Endothelial cell of umbilical vein (primary cell): ENCODE results near the gene PEX5L. TPM values are rescaled to one million over a fixed set of nuclear protein-coding genes. Genes with fewer than 3 reads are reported as not detected.

ENCODE experiments used
- BruUV-seq: library from RNA; stranded (reverse); fragments of 400-500 nt; replicated peaks from 2 replicates; lab custom pipeline; 2021; lab: Mats Ljungman, UMichigan
- CTCF ChIA-PET: fragments of 300-600, 350-600 bp; sonication (Branson Sonifier 250); formaldehyde crosslinking; loops from one replicate; lab custom pipeline; 2021; ENCODE audit warnings: antibody characterized with exemption, inconsistent platforms; lab: Charles Lee
- POLR2A ChIA-PET: fragments of 300-600, 350-600 bp; sonication (Branson Sonifier 250); formaldehyde crosslinking; loops from one replicate; lab custom pipeline; 2021; ENCODE audit warnings: antibody characterized with exemption, inconsistent platforms; lab: Charles Lee
- DNase-seq: peaks from one replicate; pipeline ENCODE4 v3.0.0-alpha.2; 2011; ENCODE audit warnings: low read depth, low spot score
- FAIRE-seq: peaks from 2 replicates; lab custom pipeline; 2011; peaks lifted over from hg19 to GRCh38; lab: Jason Lieb, UNC
- H2AFZ ChIP-seq: 2 replicates; pipeline ENCODE4 v1.6.0; 2012; ENCODE audit warnings: low read depth, low read length, control low read depth, inconsistent platforms
- H3K27ac ChIP-seq: 2 replicates; pipeline ENCODE4 v1.5.1; 2011; ENCODE audit warnings: low read depth, mild to moderate bottlenecking, control low read depth, low read length, moderate library complexity; ENCODE audit not compliant: insufficient read depth
- H3K27me3 ChIP-seq, 2 experiments: 2 replicates each; pipeline versions ENCODE4 v1.6.0 to v1.6.1; 2011; ENCODE audit warnings: low read length in 2 of 2, mixed read lengths in 1 of 2; ENCODE audit not compliant: control insufficient read depth in 2 of 2, insufficient read depth in 2 of 2
- H3K36me3 ChIP-seq, 2 experiments: 2 replicates in 1 of 2; 3 replicates in 1 of 2; pipeline ENCODE4 v1.5.1; 2011; ENCODE audit warnings: low read length in 2 of 2, mild to moderate bottlenecking in 1 of 2, moderate library complexity in 1 of 2; ENCODE audit not compliant: control insufficient read depth in 2 of 2, insufficient read depth in 2 of 2; ENCODE audit errors: extremely low read depth in 1 of 2
- H3K4me1 ChIP-seq: 3 replicates; pipeline ENCODE4 v1.5.1; 2011; ENCODE audit warnings: mild to moderate bottlenecking, low read length; ENCODE audit not compliant: control insufficient read depth, insufficient read depth; ENCODE audit errors: extremely low read depth
- H3K4me2 ChIP-seq: 2 replicates; pipeline ENCODE4 v1.6.1; 2011; ENCODE audit warnings: low read length, control low read depth, mixed read lengths; ENCODE audit not compliant: insufficient read depth
- H3K4me3 ChIP-seq, 3 experiments: fragments of 200-600 bp in 1 of 3; sonication (generic), shearing (Covaris generic) in 1 of 3; replicated peaks in 1 of 3; 2 replicates each; pipeline ENCODE4 v1.5.1; 2011 to 2016; ENCODE audit warnings: control low read depth in 3 of 3, low read length in 3 of 3, mild to moderate bottlenecking in 2 of 3, inconsistent platforms in 1 of 3, low read depth in 1 of 3, moderate library complexity in 1 of 3; ENCODE audit not compliant: insufficient read depth in 1 of 3
- H3K79me2 ChIP-seq: 2 replicates; pipeline ENCODE4 v1.6.0; 2012; ENCODE audit warnings: low read length, inconsistent platforms; ENCODE audit not compliant: control insufficient read depth, insufficient read depth
- H3K9ac ChIP-seq: replicated peaks from 2 replicates; pipeline ENCODE3; 2011; ENCODE audit warnings: low read length, control low read depth; ENCODE audit not compliant: insufficient read depth; ENCODE audit errors: extremely low read depth
- H3K9me1 ChIP-seq: replicated peaks from 3 replicates; pipeline ENCODE4 v1.6.0; 2011; ENCODE audit warnings: mild to moderate bottlenecking, low read length; ENCODE audit not compliant: control insufficient read depth, insufficient read depth; ENCODE audit errors: extremely low read depth
- H3K9me3 ChIP-seq: replicated peaks from 2 replicates; pipeline ENCODE4 v1.5.1; 2012; ENCODE audit warnings: low read length, inconsistent platforms; ENCODE audit not compliant: control insufficient read depth, insufficient read depth
- H4K20me1 ChIP-seq: replicated peaks from 2 replicates; pipeline ENCODE3; 2011; ENCODE audit warnings: mild to moderate bottlenecking, low read length; ENCODE audit not compliant: control insufficient read depth, insufficient read depth; ENCODE audit errors: extremely low read depth
- CTCF ChIP-seq, 2 donors: IDR thresholded peaks; 1 replicate in 1 of 2; 2 replicates in 1 of 2; pipeline ENCODE4 v1.5.1; 2011; ENCODE audit warnings: low read length in 2 of 2, mild to moderate bottlenecking in 2 of 2, moderate library complexity in 2 of 2, control low read depth in 1 of 2, inconsistent platforms in 1 of 2, low read depth in 1 of 2; ENCODE audit not compliant: insufficient read depth in 1 of 2; ENCODE audit errors: extremely low read depth in 1 of 2
- EZH2 ChIP-seq: IDR thresholded peaks from 2 replicates; pipeline ENCODE4 v1.6.1; 2012; ENCODE audit warnings: borderline replicate concordance, low read depth, mild to moderate bottlenecking, moderate library complexity, low read length, inconsistent platforms; ENCODE audit not compliant: severe bottlenecking
- FOS ChIP-seq: IDR thresholded peaks from 2 replicates; pipeline ENCODE4 v1.6.1; 2011; ENCODE audit warnings: mild to moderate bottlenecking, low read length, moderate library complexity, borderline replicate concordance; ENCODE audit not compliant: insufficient read depth
- GATA2 ChIP-seq: IDR thresholded peaks from 2 replicates; pipeline ENCODE4 v1.7.0; 2011; ENCODE audit warnings: low read depth, mild to moderate bottlenecking, moderate library complexity, mixed read lengths, low read length; ENCODE audit not compliant: insufficient read length, insufficient read depth
- JUN ChIP-seq: IDR thresholded peaks from 2 replicates; pipeline ENCODE4 v1.6.1; 2011; ENCODE audit warnings: borderline replicate concordance, low read depth; ENCODE audit not compliant: insufficient read length, insufficient read depth
- MAX ChIP-seq: IDR thresholded peaks from 2 replicates; pipeline ENCODE4 v1.6.1; 2011; ENCODE audit not compliant: insufficient read depth, insufficient read length
- MYC ChIP-seq: IDR thresholded peaks from one replicate; pipeline ENCODE4 v1.6.1; 2011; ENCODE audit warnings: mild to moderate bottlenecking, low read depth, low read length
- POLR2A ChIP-seq: IDR thresholded peaks from 2 replicates; pipeline ENCODE4 v1.6.1; 2012; ENCODE audit warnings: low read depth, mild to moderate bottlenecking, control low read depth, low read length
- POLR2AphosphoS5 ChIP-seq: IDR thresholded peaks from 2 replicates; pipeline ENCODE4 v1.6.1; 2012; ENCODE audit warnings: low read depth, mild to moderate bottlenecking, control low read depth, low read length, moderate library complexity; ENCODE audit not compliant: insufficient read depth
- dilution Hi-C: fragments of 300-500 bp; cut with MboI; formaldehyde crosslinking; loops from one replicate; pipeline ENCODE4 v1.15.0; 2019; ENCODE audit warnings: low sequenced_read_pairs; ENCODE audit not compliant: extremely low pct_ligation_motif_present
- intact Hi-C: fragments of 100-400 bp; cut with micrococcal nuclease; formaldehyde crosslinking; loops from one replicate; pipeline ENCODE4 v1.10.0; 2022
- polyA plus RNA-seq, 4 experiments: library from polyadenylated mRNA; depleted of rRNA in 3 of 4; stranded (reverse) in 3 of 4; unstranded in 1 of 4; fragments of >200 nt; gene quantifications; 2 replicates each; pipeline versions ENCODE4 v1.2.1 to v1.2.3, GENCODE V29; 2011 to 2012; ENCODE audit warnings: missing spikeins in 1 of 4
- total RNA-seq: library from RNA; stranded (reverse); gene quantifications from 2 replicates; pipeline ENCODE4 v1.2.3, GENCODE V29; 2021

The PEX5L gene
- total and polyA plus RNA-seq, 2 donors (not counting 3 experiments of a cell fraction or from before 2014, with no cell fraction given), result not detected

DNA sequence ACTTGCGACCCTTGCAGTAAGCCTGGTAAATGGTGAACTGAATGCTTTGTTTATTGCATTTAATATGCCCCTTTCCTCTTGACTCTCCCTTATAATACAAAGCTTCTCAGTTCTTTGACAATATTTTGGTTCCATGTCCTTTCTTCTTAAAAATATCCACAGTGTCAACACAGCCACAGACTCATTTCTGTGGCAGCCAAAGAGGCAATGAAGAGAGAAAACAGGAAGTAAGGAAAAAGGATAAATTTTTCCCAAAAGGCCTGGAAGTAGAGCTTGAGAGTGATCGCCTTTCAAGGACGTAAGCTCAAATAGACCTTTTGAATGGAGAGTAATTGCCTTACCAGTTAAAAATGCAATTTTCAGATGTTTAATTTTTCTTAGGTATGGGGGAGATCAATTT is 59.4 kb downstream of the PEX5L start:
- Histone ChIP-seq H3K4me1 (no peaks in the 10 kb centered on the region), H3K79me2 (no peaks in the 10 kb centered on the region), H3K27ac (no peak overlapping the region), H3K9ac (no peak overlapping the region), H3K4me2 (no peak overlapping the region), H3K9me3 (no peaks in the 10 kb centered on the region), H3K9me1 (no peaks in the 10 kb centered on the region), H3K4me3 (no peak overlapping the region), H2AFZ (no peak overlapping the region), H4K20me1 (no peaks in the 10 kb centered on the region), H3K36me3 (no peaks in the 10 kb centered on the region), H3K27me3 (no peaks in the 10 kb centered on the region)
- no peak for TF ChIP-seq POLR2A
- DNase-seq (no peak), FAIRE-seq (no peak)
- no TSS peak for BruUV-seq
- dilution Hi-C loops (no loop called here), intact Hi-C loops (no loop called here)
- ChIA-PET POLR2A (no interaction called here), CTCF (no interaction called here)

DNA sequence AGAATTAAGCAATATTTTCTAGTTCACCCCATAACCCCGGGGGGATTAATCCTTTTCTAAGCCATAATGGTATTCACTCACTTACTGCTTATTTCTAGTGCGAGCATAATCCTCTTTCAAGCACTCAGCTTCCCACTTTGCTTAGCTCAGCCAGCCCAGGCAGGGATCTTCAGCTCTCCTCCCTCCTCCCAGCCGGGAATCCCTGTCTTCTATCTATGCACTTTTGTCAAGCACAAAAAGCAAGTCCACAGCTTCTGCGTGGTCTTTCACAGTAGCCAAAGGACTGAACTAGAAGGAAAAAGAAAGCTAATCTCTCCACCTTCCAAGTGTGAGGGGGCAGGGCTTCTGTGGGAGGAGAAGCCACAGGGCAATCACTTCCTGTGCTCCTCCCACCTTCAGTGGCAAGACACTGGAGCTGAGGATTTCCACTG is 62.8 kb downstream of the PEX5L start:
- no peak overlapping the region for H3K4me2 ChIP-seq
- no peak for FAIRE-seq
- no peak overlapping the region for H3K27ac ChIP-seq
- no peaks in the 10 kb centered on the region for H3K27me3 ChIP-seq
- BruUV-seq, result no TSS peak
- POLR2A ChIA-PET, result no interaction called here
- H3K4me3 ChIP-seq, result no peak overlapping the region
- dilution Hi-C loops (no loop called here), intact Hi-C loops (no loop called here)
- DNase-seq, result no peak
- no peaks in the 10 kb centered on the region for H3K79me2 ChIP-seq
- no peak for TF ChIP-seq JUN
- no peak for TF ChIP-seq MAX
- no peak for TF ChIP-seq EZH2
- TF ChIP-seq GATA2, result no peak
- no peak for TF ChIP-seq MYC
- no peak for TF ChIP-seq CTCF (IDR thresholded peaks at IDR 0.05; ENCODE audit: extremely low read depth in 1 of 2, insufficient read depth in 1 of 2, low read depth in 1 of 2, low read length in 2 of 2)
- no peak for TF ChIP-seq POLR2A
- TF ChIP-seq POLR2AphosphoS5, result no peak
- no peak for TF ChIP-seq FOS
- H3K4me1 ChIP-seq, result no peaks in the 10 kb centered on the region
- H3K9me1 ChIP-seq, result no peaks in the 10 kb centered on the region
- no peaks in the 10 kb centered on the region for H3K9me3 ChIP-seq
- H4K20me1 ChIP-seq, result no peaks in the 10 kb centered on the region
- no peaks in the 10 kb centered on the region for H3K36me3 ChIP-seq
- H3K9ac ChIP-seq, result no peak overlapping the region
- CTCF ChIA-PET, result interaction anchor here (1.1 kb wide), 1 partner anchor 45 kb away, joined by 4 read pairs; no protein-coding TSS in a partner anchor
- H2AFZ ChIP-seq, result no peak overlapping the region
